Measurements from ENCODE around the gene CRKL. TPM values are rescaled to one million over a fixed set of nuclear protein-coding genes. Genes with fewer than 3 reads are reported as not detected.
A peak's percentile ranks its signal among the peaks of the same experiment; 100 is the strongest.

CRKL gene
- total and polyA plus RNA-seq, 2 of the 4 experiments (the other 2 are of a cell fraction): 20.6 to 35.5 TPM

- Histone ChIP-seq H3K4ac (ENCODE audit: low read depth, low read length) (0 out of 2 replicates have a peak overlapping the region, but pooled peaks have one; percentile 42), H3K4me3 (ENCODE audit: insufficient read depth, low read depth, low read length) (no peak overlapping the region), H4K91ac (ENCODE audit: insufficient read depth, low read depth, low read length) (no peak overlapping the region), H3K9me3 (ENCODE audit: control insufficient read depth, insufficient read depth, low read length) (no peaks in the 10 kb centered on the region), H2AFZ (replicated peaks; ENCODE audit: low read length, poor library complexity) (no peak overlapping the region), H3K9me1 (ENCODE audit: insufficient read depth, low read length) (peaks cover 45% of the 10 kb centered on the region), H3K79me1 (ENCODE audit: low read depth in 1 of 2, low read length in 2 of 2) (peaks cover 34 to 66% of the 10 kb centered on the region in 2 experiments), H3K18ac (ENCODE audit: low read depth, low read length) (no peak overlapping the region), H3K9ac (ENCODE audit: low read depth, low read length) (no peak overlapping the region), H3K27me3 (ENCODE audit: control insufficient read depth, insufficient read depth, low read length) (no peaks in the 10 kb centered on the region), H3K56ac (ENCODE audit: extremely low read depth, insufficient read depth, low read length) (no peak overlapping the region), H2AK9ac (replicated peaks; ENCODE audit: low read depth, low read length, poor library complexity) (no peak overlapping the region), H3K4me1 (ENCODE audit: control insufficient read depth, insufficient read depth, low read length) (peaks cover 25% of the 10 kb centered on the region), H3K36me3 (ENCODE audit: control insufficient read depth, insufficient read depth, low read length) (peaks cover 18% of the 10 kb centered on the region), H4K8ac (ENCODE audit: low read depth in 2 of 2, low read length in 2 of 2) (no peak overlapping the region), H3K23ac (ENCODE audit: low read depth, low read length) (no peak overlapping the region), H2BK15ac (ENCODE audit: low read depth, low read length) (no peak overlapping the region), H3K14ac (replicated peaks; ENCODE audit: low read depth, low read length) (no peak overlapping the region), H2BK120ac (ENCODE audit: low read depth, low read length) (no peak overlapping the region), H4K5ac (ENCODE audit: low read depth, low read length) (no peak overlapping the region), H4K20me1 (ENCODE audit: insufficient read depth, low read length) (peaks cover 20% of the 10 kb centered on the region), H2BK5ac (ENCODE audit: low read depth, low read length, poor library complexity, severe bottlenecking) (no peak overlapping the region), H2AK5ac (ENCODE audit: low read depth, low read length) (no peak overlapping the region), H3K27ac (ENCODE audit: insufficient read depth, low read length) (peak overlapping the region; percentile 27; the same call in 1 of the 2 replicates), H3K4me2 (ENCODE audit: low read depth, low read length) (no peak overlapping the region), H2BK20ac (ENCODE audit: low read depth, low read length) (no peak overlapping the region)
- intact Hi-C loops (cut with micrococcal nuclease): no loop called here
- CTCF ChIA-PET: no interaction called here
- no peak for ATAC-seq (ENCODE audit: low read depth)
- TF ChIP-seq USF2 (IDR thresholded peaks at IDR 0.05; ENCODE audit: low read depth, low read length) (no peak), NFE2L2 (IDR thresholded peaks at IDR 0.05; ENCODE audit: low read depth, low read length) (no peak), MXI1 (IDR thresholded peaks at IDR 0.05; ENCODE audit: borderline replicate concordance, low read depth, low read length) (no peak), RCOR1 (IDR thresholded peaks at IDR 0.05; ENCODE audit: insufficient replicate concordance, low read length) (no peak), RAD21 (IDR thresholded peaks at IDR 0.05; ENCODE audit: low read length) (no peak), MAZ (IDR thresholded peaks at IDR 0.05; ENCODE audit: borderline replicate concordance, low read depth, low read length) (no peak), CHD1 (IDR thresholded peaks at IDR 0.05; ENCODE audit: low read depth, low read length) (no peak), CEBPB (IDR thresholded peaks at IDR 0.05; ENCODE audit: low read depth, low read length) (no peak), RFX5 (IDR thresholded peaks at IDR 0.05; ENCODE audit: low read depth, low read length) (no peak), SMC3 (IDR thresholded peaks at IDR 0.05; ENCODE audit: low read depth, low read length) (no peak)
- TF ChIP-seq, protein P1, sequence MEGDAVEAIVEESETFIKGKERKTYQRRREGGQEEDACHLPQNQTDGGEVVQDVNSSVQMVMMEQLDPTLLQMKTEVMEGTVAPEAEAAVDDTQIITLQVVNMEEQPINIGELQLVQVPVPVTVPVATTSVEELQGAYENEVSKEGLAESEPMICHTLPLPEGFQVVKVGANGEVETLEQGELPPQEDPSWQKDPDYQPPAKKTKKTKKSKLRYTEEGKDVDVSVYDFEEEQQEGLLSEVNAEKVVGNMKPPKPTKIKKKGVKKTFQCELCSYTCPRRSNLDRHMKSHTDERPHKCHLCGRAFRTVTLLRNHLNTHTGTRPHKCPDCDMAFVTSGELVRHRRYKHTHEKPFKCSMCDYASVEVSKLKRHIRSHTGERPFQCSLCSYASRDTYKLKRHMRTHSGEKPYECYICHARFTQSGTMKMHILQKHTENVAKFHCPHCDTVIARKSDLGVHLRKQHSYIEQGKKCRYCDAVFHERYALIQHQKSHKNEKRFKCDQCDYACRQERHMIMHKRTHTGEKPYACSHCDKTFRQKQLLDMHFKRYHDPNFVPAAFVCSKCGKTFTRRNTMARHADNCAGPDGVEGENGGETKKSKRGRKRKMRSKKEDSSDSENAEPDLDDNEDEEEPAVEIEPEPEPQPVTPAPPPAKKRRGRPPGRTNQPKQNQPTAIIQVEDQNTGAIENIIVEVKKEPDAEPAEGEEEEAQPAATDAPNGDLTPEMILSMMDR (conservative IDR thresholded peaks at IDR 0.05; ENCODE audit: low read depth, low read length): no peak
- BruUV-seq (replicated peaks): no TSS peak
- 92% methylated on average over 2 of the region's 2 CpGs; no CpG with 5 or more reads in 1 of the 2 experiments for WGBS, 2 experiments (ENCODE audit: extremely low coverage in 2 of 2, insufficient read length in 1 of 2)
- no peak for DNase-seq
- dilution Hi-C loops (cut with HindIII; ENCODE audit: low sequenced_read_pairs, unreplicated experiment): no loop called here
- in situ Hi-C loops (cut with MboI; ENCODE audit: low sequenced_read_pairs): no loop called here
- POLR2A ChIA-PET (ENCODE audit: unreplicated experiment): no interaction called here
Measured at GRCh38 chr22:20869234-20869633, 48.0 kb upstream of the CRKL start.

Data from IMR-90 (cell line).